H1 (cell line): ENCODE data around the gene LEMD2. TPM values are rescaled to one million over a fixed set of nuclear protein-coding genes. Genes with fewer than 3 reads are reported as not detected.

ENCODE experiments used
- CTCF ChIA-PET: fragments of 300-600 bp; sonication (Branson Sonifier 250); formaldehyde crosslinking; loops from one replicate; lab custom pipeline; 2021; ENCODE audit not compliant: partially characterized antibody; lab: Charles Lee
- POLR2A ChIA-PET: fragments of 300-600 bp; sonication (Branson Sonifier 250); formaldehyde crosslinking; loops from one replicate; lab custom pipeline; 2021; ENCODE audit warnings: inconsistent platforms; ENCODE audit not compliant: partially characterized antibody; lab: Charles Lee
- DNase-seq, 2 experiments: peaks; one replicate each; pipeline versions ENCODE4 v3.0.0 to v3.0.0-alpha.2; 2010 to 2022; ENCODE audit warnings: low spot score in 2 of 2, low read depth in 1 of 2, mixed read lengths in 1 of 2
- FAIRE-seq: peaks from 2 replicates; lab custom pipeline; 2011; peaks lifted over from hg19 to GRCh38; lab: Jason Lieb, UNC
- H2AFZ ChIP-seq: 2 replicates; pipeline ENCODE4 v1.8.1; 2012; ENCODE audit warnings: low read length, inconsistent platforms
- H2AK5ac ChIP-seq: 2 replicates; pipeline ENCODE4 v1.6.1; 2013; ENCODE audit warnings: low read depth, low read length
- H2BK120ac ChIP-seq: replicated peaks from 2 replicates; pipeline ENCODE3; 2013; ENCODE audit warnings: low read depth, low read length, inconsistent platforms
- H2BK12ac ChIP-seq: 2 replicates; pipeline ENCODE4 v1.6.1; 2013; ENCODE audit warnings: low read depth, low read length
- H2BK15ac ChIP-seq: 2 replicates; pipeline ENCODE4 v1.6.1; 2013; ENCODE audit warnings: low read length
- H2BK20ac ChIP-seq: 2 replicates; pipeline ENCODE4 v1.6.1; 2013; ENCODE audit warnings: low read length
- H2BK5ac ChIP-seq: 2 replicates; pipeline ENCODE4 v1.6.1; 2013; ENCODE audit warnings: low read depth, low read length
- H3K14ac ChIP-seq: 2 replicates; pipeline ENCODE4 v1.6.1; 2013; ENCODE audit warnings: inconsistent platforms; ENCODE audit not compliant: insufficient read length
- H3K18ac ChIP-seq: 2 replicates; pipeline ENCODE4 v1.6.1; 2013; ENCODE audit warnings: low read length; ENCODE audit errors: extremely low read depth
- H3K23ac ChIP-seq: 2 replicates; pipeline ENCODE4 v1.6.1; 2013; ENCODE audit warnings: inconsistent platforms; ENCODE audit not compliant: insufficient read length
- H3K23me2 ChIP-seq: 2 replicates; pipeline ENCODE4 v1.6.1; 2013; ENCODE audit warnings: low read depth, low read length
- H3K27ac ChIP-seq: 2 replicates; pipeline ENCODE4 v1.6.1; 2011; ENCODE audit warnings: low read depth, low read length, inconsistent platforms
- H3K27me3 ChIP-seq, 4 experiments: replicated peaks in 1 of 4; 1 replicate in 1 of 4; 2 replicates in 3 of 4; pipeline versions ENCODE4 v1.6.1 to v1.8.1; 2011 to 2013; ENCODE audit warnings: low read length in 3 of 4, mild to moderate bottlenecking in 3 of 4, inconsistent platforms in 2 of 4, mixed read lengths in 2 of 4, moderate library complexity in 1 of 4; ENCODE audit not compliant: control insufficient read depth in 3 of 4, insufficient read depth in 3 of 4; ENCODE audit errors: extremely low read depth in 1 of 4
- H3K36me3 ChIP-seq, 4 experiments: 2 replicates each; pipeline versions ENCODE4 v1.6.1 to v1.8.1; 2011 to 2013; ENCODE audit warnings: mild to moderate bottlenecking in 4 of 4, low read length in 3 of 4, moderate library complexity in 2 of 4, control low read depth in 1 of 4, inconsistent platforms in 1 of 4; ENCODE audit not compliant: insufficient read depth in 4 of 4, control insufficient read depth in 2 of 4
- H3K4ac ChIP-seq: replicated peaks from 2 replicates; pipeline ENCODE3; 2013; ENCODE audit warnings: low read length, low read depth, mixed read lengths, inconsistent platforms; ENCODE audit not compliant: insufficient read length
- H3K4me1 ChIP-seq, 4 experiments: replicated peaks in 1 of 4; 1 replicate in 1 of 4; 2 replicates in 3 of 4; pipeline versions ENCODE4 v1.6.1 to v1.8.1; 2011 to 2013; ENCODE audit warnings: low read length in 3 of 4, inconsistent platforms in 2 of 4, mixed read lengths in 1 of 4; ENCODE audit not compliant: insufficient read depth in 4 of 4, control insufficient read depth in 3 of 4
- H3K4me2 ChIP-seq, 2 experiments: 2 replicates each; pipeline versions ENCODE4 v1.6.1 to v1.8.1; 2011 to 2013; ENCODE audit warnings: low read depth in 2 of 2, low read length in 2 of 2, control low read depth in 1 of 2, inconsistent platforms in 1 of 2, mild to moderate bottlenecking in 1 of 2; ENCODE audit not compliant: insufficient read depth in 1 of 2
- H3K4me3 ChIP-seq, 4 experiments: fragments of 200-600, 300-600 bp in 1 of 4; sonication (generic), shearing (Covaris generic), sonication (Bioruptor Twin) in 1 of 4; 2 replicates each; pipeline versions ENCODE4 v1.5.1 to v1.8.1; 2011 to 2016; ENCODE audit warnings: low read length in 4 of 4, low read depth in 3 of 4, control low read depth in 2 of 4, inconsistent platforms in 2 of 4, mild to moderate bottlenecking in 2 of 4, mixed read lengths in 1 of 4, moderate library complexity in 1 of 4; ENCODE audit not compliant: insufficient read depth in 2 of 4; ENCODE audit errors: extremely low read depth in 1 of 4
- H3K56ac ChIP-seq: replicated peaks from 2 replicates; pipeline ENCODE3; 2013; ENCODE audit warnings: low read depth, mild to moderate bottlenecking, mixed read lengths, low read length, inconsistent platforms; ENCODE audit not compliant: insufficient read length
- H3K79me1 ChIP-seq: 2 replicates; pipeline ENCODE4 v1.6.1; 2013; ENCODE audit warnings: low read depth, low read length, control low read depth
- H3K79me2 ChIP-seq, 2 experiments: 2 replicates each; pipeline versions ENCODE4 v1.6.1 to v1.8.1; 2012 to 2013; ENCODE audit warnings: low read length in 2 of 2, mild to moderate bottlenecking in 2 of 2, inconsistent platforms in 1 of 2; ENCODE audit not compliant: insufficient read depth in 2 of 2, control insufficient read depth in 1 of 2
- H3K9ac ChIP-seq, 4 experiments: replicated peaks in 1 of 4; 1 replicate in 1 of 4; 2 replicates in 3 of 4; pipeline versions ENCODE4 v1.6.1 to v1.8.1; 2011 to 2013; ENCODE audit warnings: low read depth in 3 of 4, low read length in 3 of 4, control low read depth in 2 of 4, mild to moderate bottlenecking in 2 of 4, moderate library complexity in 2 of 4, inconsistent platforms in 1 of 4; ENCODE audit errors: extremely low read depth in 1 of 4
- H3K9me3 ChIP-seq, 2 experiments: 2 replicates each; pipeline versions ENCODE4 v1.6.1 to v1.8.1; 2012 to 2013; ENCODE audit warnings: mild to moderate bottlenecking in 2 of 2, moderate library complexity in 2 of 2, control low read depth in 1 of 2, inconsistent platforms in 1 of 2, low read depth in 1 of 2, low read length in 1 of 2, mixed read lengths in 1 of 2; ENCODE audit not compliant: insufficient read depth in 2 of 2
- H4K20me1 ChIP-seq, 2 experiments: replicated peaks in 1 of 2; 2 replicates each; pipeline versions ENCODE3 to v1.8.1; 2011 to 2013; ENCODE audit warnings: inconsistent platforms in 2 of 2, low read length in 2 of 2, mild to moderate bottlenecking in 1 of 2; ENCODE audit not compliant: insufficient read depth in 2 of 2, control insufficient read depth in 1 of 2
- H4K5ac ChIP-seq: 2 replicates; pipeline ENCODE4 v1.6.1; 2013; ENCODE audit warnings: low read length, low read depth, mixed read lengths, inconsistent platforms; ENCODE audit not compliant: insufficient read length
- H4K8ac ChIP-seq: 2 replicates; pipeline ENCODE4 v1.8.0; 2013; ENCODE audit warnings: mild to moderate bottlenecking, moderate library complexity, low read length, inconsistent platforms; ENCODE audit not compliant: insufficient read depth; ENCODE audit errors: extremely low read depth
- H4K91ac ChIP-seq: replicated peaks from 2 replicates; pipeline ENCODE3; 2013; ENCODE audit warnings: low read length, mixed read lengths, inconsistent platforms; ENCODE audit not compliant: insufficient read length
- BACH1 ChIP-seq: IDR thresholded peaks from 2 replicates; pipeline ENCODE4 v1.6.1; 2012; ENCODE audit warnings: low read length, improper control_type of control experiment
- EP300 ChIP-seq, 2 experiments: IDR thresholded peaks; 1 replicate in 1 of 2; 2 replicates in 1 of 2; pipeline ENCODE4 v1.6.1; 2011 to 2012; ENCODE audit warnings: low read depth in 2 of 2, low read length in 2 of 2, mild to moderate bottlenecking in 2 of 2, borderline replicate concordance in 1 of 2, inconsistent platforms in 1 of 2, moderate library complexity in 1 of 2
- HDAC2 ChIP-seq, 2 experiments: fragments of 300-600 bp in 1 of 2; sonication (generic) in 1 of 2; IDR thresholded peaks; 2 replicates each; pipeline ENCODE4 v1.6.1; 2011 to 2012; ENCODE audit warnings: low read depth in 2 of 2, low read length in 2 of 2, mild to moderate bottlenecking in 2 of 2, moderate library complexity in 2 of 2, borderline replicate concordance in 1 of 2, inconsistent platforms in 1 of 2
- HDAC6 ChIP-seq: IDR thresholded peaks from one replicate; pipeline ENCODE4 v1.7.1; 2012; ENCODE audit warnings: low read depth, mild to moderate bottlenecking, inconsistent platforms, low read length, moderate library complexity
- KDM5A ChIP-seq: fragments of 200-600 bp; IDR thresholded peaks from 2 replicates; pipeline ENCODE4 v1.7.1; 2012; ENCODE audit warnings: mild to moderate bottlenecking, low read length, inconsistent platforms, mixed read lengths
- MAX ChIP-seq: IDR thresholded peaks from 2 replicates; pipeline ENCODE4 v1.6.1; 2012; ENCODE audit warnings: inconsistent platforms
- POLR2A ChIP-seq, 2 experiments: IDR thresholded peaks; 1 replicate in 1 of 2; 2 replicates in 1 of 2; pipeline ENCODE4 v1.6.1; 2011; ENCODE audit warnings: low read depth in 2 of 2, low read length in 2 of 2, mild to moderate bottlenecking in 2 of 2; ENCODE audit errors: control extremely low read depth in 1 of 2
- POLR2AphosphoS5 ChIP-seq: IDR thresholded peaks from 2 replicates; pipeline ENCODE4 v1.6.1; 2011; ENCODE audit warnings: low read depth, low read length
- POU5F1 ChIP-seq: IDR thresholded peaks from 2 replicates; pipeline ENCODE4 v1.6.1; 2011; ENCODE audit warnings: low read depth, mild to moderate bottlenecking, low read length, moderate library complexity
- RFX5 ChIP-seq: IDR thresholded peaks from 2 replicates; pipeline ENCODE4 v1.6.1; 2011; ENCODE audit warnings: low read depth, low read length, improper control_type of control experiment, borderline replicate concordance
- SIN3A ChIP-seq, 2 experiments: IDR thresholded peaks in 1 of 2; conservative IDR thresholded peaks in 1 of 2; 2 replicates each; pipeline ENCODE4 v1.6.1; 2011 to 2012; ENCODE audit warnings: low read length in 2 of 2, improper control_type of control experiment in 1 of 2, low read depth in 1 of 2, mild to moderate bottlenecking in 1 of 2
- SP2 ChIP-seq: IDR thresholded peaks from 2 replicates; pipeline ENCODE4 v1.6.1; 2012; ENCODE audit warnings: mild to moderate bottlenecking, low read length, inconsistent platforms
- SRF ChIP-seq: IDR thresholded peaks from 2 replicates; pipeline ENCODE4 v1.6.1; 2011; ENCODE audit warnings: mild to moderate bottlenecking, low read depth, low read length, moderate library complexity
- TCF12 ChIP-seq: IDR thresholded peaks from 2 replicates; pipeline ENCODE4 v1.6.1; 2011; ENCODE audit warnings: low read depth, mild to moderate bottlenecking, low read length
- WGBS, 2 experiments: shearing (Covaris generic) in 1 of 2; methylation state at CpG; one replicate each; pipeline versions ENCODE4 v1.1.6 to v1.1.7; 2013 to 2015; ENCODE audit warnings: low lambda C conversion rate in 2 of 2, mixed read lengths in 2 of 2, inconsistent platforms in 1 of 2, low coverage in 1 of 2, missing lambda C conversion rate in 1 of 2; ENCODE audit not compliant: insufficient replicate concordance in 2 of 2, insufficient coverage in 1 of 2, insufficient read length in 1 of 2; ENCODE audit errors: extremely low coverage in 1 of 2, missing lambda C conversion rate in 1 of 2; 5-methylcytosine and 5-hydroxymethylcytosine counted together
- polyA plus RNA-seq, 7 experiments: library from polyadenylated mRNA; depleted of rRNA in 3 of 7; stranded (reverse) in 5 of 7; unstranded in 2 of 7; fragments of >200 nt in 5 of 7; fragments of 200-250 nt in 2 of 7; gene quantifications; 1 replicate in 5 of 7; 2 replicates in 1 of 7; 4 replicates in 1 of 7; pipeline versions ENCODE4 v1.2.1 to v1.2.3, GENCODE V29; 2011 to 2013; ENCODE audit warnings: missing spikeins in 2 of 7, mixed read lengths in 2 of 7
- total RNA-seq: library from RNA; stranded (reverse); fragmentation: NEBNext Ultra II Directional; extraction: Animal tissue kit (Norgen Biotek cat#: 25700); gene quantifications from 2 replicates; pipeline ENCODE4 v1.2.1, GENCODE V29; 2021

LEMD2 gene
- total and polyA plus RNA-seq, 2 of the 8 experiments (the other 6 are each of a cell fraction or from before 2014, with no cell fraction given): 32.7 to 57.3 TPM

GRCh38 chr6:33757906-33758305 is 31.0 kb downstream of the LEMD2 start:
- Histone ChIP-seq H2AFZ (no peak overlapping the region), H2BK12ac (no peak overlapping the region), H2AK5ac (no peak overlapping the region), H4K5ac (no peak overlapping the region), H3K4me2 (no peak overlapping the region), H3K23ac (no peak overlapping the region), H3K9me3 (no peaks in the 10 kb centered on the region), H3K79me1 (no peaks in the 10 kb centered on the region), H2BK5ac (no peak overlapping the region), H3K4ac (no peak overlapping the region), H3K14ac (no peak overlapping the region)
- DNase-seq: no peak
- 88% methylated on average over 10 of the region's 10 CpGs; no CpG with 5 or more reads in 1 of the 2 experiments for WGBS, 2 experiments
- TF ChIP-seq HDAC2 (IDR thresholded peaks at IDR 0.05; ENCODE audit: borderline replicate concordance in 1 of 2, low read depth in 2 of 2, low read length in 2 of 2): no peak
- no peak for TF ChIP-seq MAX
- TF ChIP-seq POLR2A (IDR thresholded peaks at IDR 0.05; ENCODE audit: control extremely low read depth in 1 of 2, low read depth in 2 of 2, low read length in 2 of 2): no peak
- TF ChIP-seq HDAC6: no peak
- TF ChIP-seq RFX5: no peak
- no peak for TF ChIP-seq BACH1
- TF ChIP-seq KDM5A: no peak
- TF ChIP-seq SIN3A (conservative IDR thresholded peaks at IDR 0.05 in 1 of 2, IDR thresholded peaks at IDR 0.05 in 1 of 2; ENCODE audit: low read depth in 1 of 2, low read length in 2 of 2): no peak
- no peak for TF ChIP-seq TCF12
- no peak for TF ChIP-seq POLR2AphosphoS5
- no peak for TF ChIP-seq POU5F1
- no peak for TF ChIP-seq EP300 (IDR thresholded peaks at IDR 0.05; ENCODE audit: borderline replicate concordance in 1 of 2, low read depth in 2 of 2, low read length in 2 of 2)
- TF ChIP-seq SP2: no peak
- no peak for TF ChIP-seq SRF
- TF ChIP-seq, all 59 proteins: peak for 0
- no peak overlapping the region for H4K8ac ChIP-seq
- no peak overlapping the region for H3K18ac ChIP-seq
- no peaks in the 10 kb centered on the region for H4K20me1 ChIP-seq
- no peak overlapping the region for H3K56ac ChIP-seq
- H3K27ac ChIP-seq: no peak overlapping the region
- FAIRE-seq: no peak
- H3K27me3 ChIP-seq: no peaks in the 10 kb centered on the region
- H2BK120ac ChIP-seq: no peak overlapping the region
- no peaks in the 10 kb centered on the region for H3K36me3 ChIP-seq
- POLR2A ChIA-PET: interaction anchor here (0.6 to 1.4 kb wide), 5 partner anchors 11 to 331 kb away, joined by 3 to 4 read pairs (median 3); partner anchors contain the start of gene IP6K3
- H2BK15ac ChIP-seq: no peak overlapping the region
- peaks cover 0 to 8% (median 3%) of the 10 kb centered on the region in 4 experiments; a peak in 4 of 7 replicates for H3K4me1 ChIP-seq
- H3K9ac ChIP-seq: no peak overlapping the region
- H3K79me2 ChIP-seq: no peaks in the 10 kb centered on the region
- no peak overlapping the region for H2BK20ac ChIP-seq
- no peak overlapping the region for H3K4me3 ChIP-seq
- no peaks in the 10 kb centered on the region for H3K23me2 ChIP-seq
- H4K91ac ChIP-seq: no peak overlapping the region
- CTCF ChIA-PET: interaction anchor here (0.7 to 12.1 kb wide), 9 partner anchors 10 to 1847 kb away, joined by 3 to 171 read pairs (median 3); partner anchors contain the start of genes IP6K3 and UQCC2
